Urinary bladder (tissue), 4 donors: ENCODE measurements around the gene CDKN1C. TPM values are rescaled to one million over a fixed set of nuclear protein-coding genes. Genes with fewer than 3 reads are reported as not detected.

Experiments
- DNase-seq: peaks from one replicate; pipeline ENCODE4 v3.0.0-alpha.2; 2015; ENCODE audit errors: extremely low spot score
- H3K27ac ChIP-seq: one replicate; pipeline ENCODE4 v1.5.1; 2013; ENCODE audit warnings: low read depth, mild to moderate bottlenecking, moderate library complexity
- H3K36me3 ChIP-seq: one replicate; pipeline ENCODE4 v1.6.1; 2013; ENCODE audit warnings: mild to moderate bottlenecking, moderate library complexity; ENCODE audit not compliant: insufficient read depth
- H3K4me1 ChIP-seq: one replicate; pipeline ENCODE4 v1.6.1; 2013; ENCODE audit warnings: mild to moderate bottlenecking, moderate library complexity; ENCODE audit not compliant: insufficient read depth
- H3K4me3 ChIP-seq: one replicate; pipeline ENCODE4 v1.5.1; 2013; ENCODE audit warnings: low read depth, low read length
- WGBS: extraction: QIAGEN DNeasy Blood & Tissue Kit; methylation state at CpG from one replicate; pipeline ENCODE4 v1.1.7; 2013; 5-methylcytosine and 5-hydroxymethylcytosine counted together
- polyA plus RNA-seq: library from polyadenylated mRNA; stranded (reverse); fragments of 200-250 nt; gene quantifications from one replicate; pipeline ENCODE4 v1.2.3, GENCODE V29; 2013
- total RNA-seq: library from RNA; depleted of rRNA; stranded (reverse); fragments of >200 nt; gene quantifications from one replicate; pipeline ENCODE4 v1.2.3, GENCODE V29; 2014
- donor health status: healthy with polysubstance abuse.
- donor health status: healthy.

The CDKN1C gene
- total and polyA plus RNA-seq, 2 donors, result 78.6 to 118 TPM

DNA sequence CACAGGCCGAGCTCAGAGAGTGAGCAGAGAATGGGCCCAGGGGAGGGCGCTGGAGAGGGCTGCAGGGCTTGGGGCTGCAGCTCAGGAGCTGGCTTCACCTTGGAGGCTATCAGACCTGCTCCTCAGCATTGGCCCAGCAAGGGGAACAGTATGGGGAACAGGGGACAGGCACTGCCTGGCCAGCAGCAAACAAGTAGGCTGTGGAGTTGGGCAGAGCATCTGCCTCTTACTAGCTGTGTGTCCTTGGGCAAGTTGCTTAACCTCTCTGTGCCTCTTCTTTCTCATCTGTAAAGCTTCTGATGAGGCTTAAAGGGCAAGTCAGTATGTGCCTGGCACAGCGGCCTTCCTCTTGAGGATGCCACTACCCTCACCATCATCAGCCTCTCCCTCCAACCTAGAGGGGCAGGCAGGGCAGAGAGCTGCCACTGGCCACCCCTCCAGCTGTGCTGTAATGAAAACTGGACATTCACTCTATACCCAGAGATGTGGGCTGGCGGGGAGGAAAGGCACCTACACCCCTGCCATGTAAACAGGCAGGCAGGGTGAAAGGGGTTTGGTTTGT, 7.5 kb upstream of the CDKN1C start:
- Histone ChIP-seq H3K27ac (no peak overlapping the region), H3K4me1 (peaks cover 1% of the 10 kb centered on the region), H3K4me3 (no peak overlapping the region), H3K36me3 (no peaks in the 10 kb centered on the region)
- no peak for DNase-seq
- 58% methylated on average over 4 of the region's 4 CpGs for WGBS

GRCh38 chr11:2892215-2892966, 6.8 kb upstream of the CDKN1C start:
- DNase-seq, result no peak

DNA sequence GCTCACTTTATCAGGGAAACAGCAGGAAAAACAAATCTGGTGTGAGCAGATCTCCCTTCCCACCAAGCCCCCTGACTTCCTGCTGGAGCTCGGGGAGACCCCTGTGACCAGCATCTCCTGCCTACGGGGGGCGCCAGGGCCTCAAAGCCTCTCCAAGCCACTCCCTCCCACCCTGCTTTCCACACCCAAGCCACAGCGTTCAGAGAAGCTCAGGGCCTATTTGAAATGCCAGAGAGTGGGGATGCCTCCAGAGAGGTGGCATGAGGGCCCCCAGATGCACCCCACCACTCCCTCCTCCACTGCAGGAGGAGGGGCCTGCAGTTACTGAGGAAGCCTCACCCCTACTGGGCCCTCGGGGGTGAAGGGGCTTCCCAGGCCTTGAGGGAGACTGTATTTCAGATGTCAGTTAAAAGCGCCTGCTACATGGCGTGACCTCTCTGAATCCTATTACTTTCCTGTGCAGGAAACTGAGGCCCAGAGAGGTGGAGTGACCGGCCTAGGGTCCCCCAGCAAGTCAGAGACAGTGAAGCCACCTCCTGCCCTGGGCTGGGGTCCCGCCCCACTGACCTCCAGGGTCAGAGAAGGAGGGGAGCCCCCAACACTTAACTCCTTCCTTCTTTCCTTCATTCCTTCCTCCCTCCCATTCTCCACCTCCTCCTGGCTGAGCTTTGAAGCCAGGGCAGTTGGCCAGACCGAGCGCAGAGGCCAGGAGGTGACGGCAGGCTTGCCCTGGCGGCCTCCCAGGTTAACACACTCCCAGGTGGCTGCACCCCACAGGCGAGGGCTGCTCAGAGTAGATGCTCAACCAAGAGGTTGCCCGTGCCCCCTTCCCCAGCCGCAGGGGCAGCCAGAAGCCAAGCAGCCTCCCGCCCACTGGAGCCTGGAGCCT, 6.0 kb upstream of the CDKN1C start:
- Histone ChIP-seq H3K27ac (peak overlapping the region; percentile 19), H3K36me3 (no peaks in the 10 kb centered on the region), H3K4me1 (peaks cover 1% of the 10 kb centered on the region), H3K4me3 (no peak overlapping the region)
- WGBS, result 41% methylated on average over 17 of the region's 17 CpGs
- DNase-seq, result no peak

More at GRCh38 chr11:2892215-2892966, 6.8 kb upstream of the CDKN1C start:
- Histone ChIP-seq H3K27ac (peak overlapping the region; percentile 19), H3K4me3 (peak overlapping the region; percentile 25), H3K36me3 (no peaks in the 10 kb centered on the region), H3K4me1 (peaks cover 1% of the 10 kb centered on the region)
- 5% methylated on average over 34 of the region's 34 CpGs for WGBS

DNA sequence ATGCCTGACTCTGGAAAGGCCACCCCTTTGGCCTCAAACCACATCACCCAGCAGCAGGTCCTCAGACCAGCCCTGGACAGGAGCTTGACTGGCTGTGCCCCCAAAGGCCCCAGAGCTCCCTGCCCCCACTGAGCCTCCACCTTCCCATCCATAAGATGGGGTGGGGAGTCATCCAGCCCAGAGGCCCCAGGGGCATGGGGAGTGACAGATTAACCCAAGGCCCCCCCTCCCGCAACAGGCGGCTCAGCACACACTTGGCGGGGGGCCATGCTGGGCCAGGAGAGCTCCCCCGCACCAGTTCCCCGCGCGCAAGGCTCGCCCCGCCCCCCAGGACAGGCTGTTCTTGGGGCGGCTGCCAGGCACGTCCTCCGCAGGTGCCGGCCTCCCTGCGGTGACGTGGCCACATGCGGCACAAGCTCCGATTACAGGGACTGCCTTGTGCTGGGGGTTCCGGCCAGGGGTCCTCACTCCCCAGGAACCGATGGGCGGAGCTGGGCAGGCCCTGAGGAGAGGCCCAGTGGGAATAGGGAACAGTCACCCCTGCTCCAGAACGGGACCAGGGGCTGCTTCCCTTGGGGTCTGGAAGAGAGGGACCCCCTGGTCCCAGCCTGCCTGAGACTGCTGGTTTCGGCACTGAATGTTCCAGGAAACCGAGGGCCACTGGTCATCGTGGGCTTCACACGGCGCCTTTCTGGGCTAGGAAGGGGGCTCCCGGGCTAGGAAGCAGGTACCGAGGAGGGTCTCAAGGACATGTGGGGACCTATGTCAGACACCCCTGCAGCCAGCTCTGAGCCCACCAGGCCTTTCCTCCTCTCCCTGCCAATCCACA, 5.1 kb upstream of the CDKN1C start:
- peak; percentile 59 for DNase-seq
- WGBS, result 53% methylated on average over 28 of the region's 28 CpGs
- peaks cover 1% of the 10 kb centered on the region for H3K4me1 ChIP-seq
- H3K4me3 ChIP-seq, result no peak overlapping the region
- H3K36me3 ChIP-seq, result no peaks in the 10 kb centered on the region
- H3K27ac ChIP-seq, result no peak overlapping the region

- no peak for DNase-seq
- Histone ChIP-seq H3K36me3 (no peaks in the 10 kb centered on the region), H3K4me1 (peaks cover 1% of the 10 kb centered on the region), H3K4me3 (no peak overlapping the region), H3K27ac (no peak overlapping the region)
- 85% methylated on average over 16 of the region's 16 CpGs for WGBS
These were observed 4.0 kb upstream of the CDKN1C start for GRCh38 chr11:2889362-2890273.

- 34% methylated on average over 25 of the region's 25 CpGs for WGBS
- Histone ChIP-seq H3K4me1 (peaks cover 1% of the 10 kb centered on the region), H3K27ac (no peak overlapping the region), H3K4me3 (no peak overlapping the region), H3K36me3 (no peaks in the 10 kb centered on the region)
- DNase-seq, result peak; percentile 83
These were observed 2.8 kb upstream of the CDKN1C start for GRCh38 chr11:2888266-2888968.

DNA sequence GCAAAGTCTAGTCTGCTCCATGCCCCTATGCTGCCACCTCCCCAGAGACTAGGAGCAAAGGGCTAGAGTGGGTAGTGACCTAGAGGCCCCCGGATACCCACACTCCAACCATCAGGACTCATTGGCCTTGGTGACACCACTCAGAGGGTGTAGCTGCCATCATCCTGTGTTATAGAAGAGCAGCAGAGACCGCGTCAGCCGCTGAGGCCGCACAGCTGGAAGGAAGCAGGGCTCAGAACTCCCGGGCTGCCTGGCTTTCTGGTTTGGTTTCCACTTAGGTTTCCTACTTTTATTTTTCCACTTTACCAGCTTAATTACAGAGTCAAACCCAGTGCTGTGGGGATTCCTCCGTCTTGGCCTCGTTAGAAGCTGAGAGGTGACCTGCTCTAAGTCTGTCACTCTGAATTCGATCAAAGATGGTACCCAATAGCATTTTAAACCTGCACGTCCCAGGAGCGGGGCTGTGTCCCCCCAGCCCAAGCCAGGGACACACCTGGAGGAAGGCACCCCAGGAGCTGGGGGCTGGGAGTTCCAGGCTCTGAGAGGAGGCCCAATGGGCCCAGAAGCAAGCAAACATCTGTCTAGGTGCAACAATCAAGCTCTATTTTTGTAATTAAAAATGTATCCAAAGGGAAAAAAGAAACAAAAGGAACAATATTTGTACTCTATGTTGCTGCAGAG, 2.1 kb upstream of the CDKN1C start:
- 80% methylated on average over 11 of the region's 11 CpGs for WGBS
- Histone ChIP-seq H3K27ac (no peak overlapping the region), H3K4me3 (no peak overlapping the region), H3K36me3 (no peaks in the 10 kb centered on the region), H3K4me1 (peaks cover 1% of the 10 kb centered on the region)
- no peak for DNase-seq

DNA sequence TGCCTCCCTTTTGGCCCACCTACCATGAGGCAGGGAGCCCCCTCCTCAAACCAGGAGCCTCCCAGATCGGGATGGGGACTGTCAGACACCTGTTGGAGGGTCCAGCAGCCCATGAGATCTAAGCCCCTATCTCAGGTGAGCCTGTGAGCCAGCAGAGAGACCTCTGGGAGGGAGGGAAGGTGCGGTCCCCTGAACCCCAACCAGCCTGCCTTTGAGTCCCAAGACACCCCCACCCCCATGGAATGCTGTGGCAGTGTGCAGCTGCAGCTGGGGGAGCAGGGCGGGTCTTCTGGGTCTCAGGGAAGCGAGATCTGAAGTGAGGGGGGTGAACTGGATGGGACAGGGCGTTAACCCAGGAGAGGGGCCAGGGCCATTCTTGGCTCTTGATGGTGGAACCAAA, 1.4 kb upstream of the CDKN1C start:
- no peak for DNase-seq
- Histone ChIP-seq H3K4me1 (no peaks in the 10 kb centered on the region), H3K36me3 (no peaks in the 10 kb centered on the region), H3K27ac (no peak overlapping the region), H3K4me3 (no peak overlapping the region)
- 76% methylated on average over 5 of the region's 5 CpGs for WGBS

GRCh38 chr11:2886191-2886894, 768 bp upstream of the CDKN1C start:
- DNase-seq, result no peak
- peak overlapping the region; percentile 35 for H3K4me3 ChIP-seq
- WGBS, result 12% methylated on average over 49 of the region's 49 CpGs
- H3K36me3 ChIP-seq, result no peaks in the 10 kb centered on the region
- peak overlapping the region; percentile 41 for H3K27ac ChIP-seq
- no peaks in the 10 kb centered on the region for H3K4me1 ChIP-seq

GRCh38 chr11:2885017-2885677, 428 bp downstream of the CDKN1C start:
- Histone ChIP-seq H3K4me3 (peak overlapping the region; percentile 95), H3K4me1 (no peaks in the 10 kb centered on the region), H3K27ac (peak overlapping the region; percentile 65), H3K36me3 (no peaks in the 10 kb centered on the region)
- WGBS, result under 1% methylated on average over 80 of the region's 80 CpGs
- DNase-seq, result no peak
